K562 (cell line): ENCODE results near the gene COMTD1. TPM values are rescaled to one million over a fixed set of nuclear protein-coding genes. Genes with fewer than 3 reads are reported as not detected.
A peak's percentile ranks its signal among the peaks of the same experiment; 100 is the strongest.

ENCODE experiments used
- CBX8 ChIP-seq: fragments of 200-600 bp; sonication (generic); IDR thresholded peaks from 2 replicates; pipeline ENCODE4 v1.6.1; 2012; ENCODE audit warnings: borderline replicate concordance, mixed run types, low read depth, mild to moderate bottlenecking, moderate library complexity, mixed read lengths, low read length, control low read depth, inconsistent platforms; ENCODE audit not compliant: poor library complexity, severe bottlenecking; ENCODE audit errors: extremely low read depth
- GTF2B ChIP-seq: IDR thresholded peaks from 2 replicates; pipeline ENCODE4 v1.6.1; 2011; ENCODE audit not compliant: insufficient read length; ENCODE audit errors: extremely low read depth
- NFE2L1 ChIP-seq: fragments of 450-650 bp; IDR thresholded peaks from 2 replicates; pipeline ENCODE4 v1.6.1; 2016; ENCODE audit warnings: missing genetic modification characterization, low read depth, mild to moderate bottlenecking, missing compliant biosample characterization, moderate library complexity, borderline replicate concordance
- RBM25 ChIP-seq: fragments of 200-400 bp; formaldehyde crosslinking; IDR thresholded peaks from 2 replicates; pipeline ENCODE4 v1.6.1; 2018; ENCODE audit warnings: low read length, low read depth, moderate library complexity; ENCODE audit not compliant: severe bottlenecking
- SAFB ChIP-seq: fragments of 200-400 bp; formaldehyde crosslinking; IDR thresholded peaks from 2 replicates; pipeline ENCODE4 v1.6.1; 2017; ENCODE audit warnings: low read depth, low read length, borderline replicate concordance
- SNRNP70 ChIP-seq: fragments of 200-400 bp; formaldehyde crosslinking; optimal IDR thresholded peaks from 2 replicates; pipeline ENCODE3; 2017; ENCODE audit warnings: low read depth, low read length
- STAT6 ChIP-seq: sonication (generic); formaldehyde crosslinking; IDR thresholded peaks from 2 replicates; pipeline ENCODE4 v1.8.1; 2023; ENCODE audit warnings: mild to moderate bottlenecking, missing genetic modification reagents
- SUPT5H ChIP-seq: fragments of 450-650 bp; IDR thresholded peaks from 2 replicates; pipeline ENCODE4 v1.6.1; 2016
- TRIM24 ChIP-seq, 2 experiments: fragments of 450-650 bp; IDR thresholded peaks; 2 replicates each; pipeline ENCODE4 v1.6.1; 2016
- ZNF232 ChIP-seq: sonication (generic); formaldehyde crosslinking; IDR thresholded peaks from 2 replicates; pipeline ENCODE4 v1.8.0; 2022; ENCODE audit warnings: mild to moderate bottlenecking, missing genetic modification reagents
- ZNF445 ChIP-seq: fragments of 250-450 bp; sonication (Bioruptor Pico); IDR thresholded peaks from 2 replicates; pipeline ENCODE4 v1.4.0; 2020; ENCODE audit warnings: low read depth, mild to moderate bottlenecking, moderate library complexity
- ZNF699 ChIP-seq: fragments of 250-450 bp; sonication (Bioruptor Pico); IDR thresholded peaks from 2 replicates; pipeline ENCODE4 v1.8.0; 2021; ENCODE audit warnings: mild to moderate bottlenecking, moderate library complexity; ENCODE audit not compliant: insufficient replicate concordance
- polyA plus RNA-seq, 8 experiments: library from polyadenylated mRNA; depleted of rRNA in 4 of 8; stranded (reverse) in 5 of 8; unstranded in 3 of 8; fragments of >200 nt; fragmentation: Nextera tagmentation in 2 of 8; fragmentation: Illumina TruSeq in 1 of 8; extraction: Ambion mirVana in 2 of 8; extraction: Trizol in 1 of 8; gene quantifications; 2 replicates each; pipeline versions ENCODE4 v1.2.1 to v1.2.3, GENCODE V29; 2011 to 2014; ENCODE audit warnings: inconsistent platforms in 1 of 8, missing spikeins in 1 of 8
- total RNA-seq, 7 experiments: library from RNA; depleted of rRNA in 6 of 7; stranded (reverse); fragments of >200 nt in 6 of 7; fragmentation: Illumina TruSeq in 2 of 7; extraction: Trizol in 2 of 7; gene quantifications; 2 replicates each; pipeline versions ENCODE4 v1.2.1 to v1.2.3, GENCODE V29; 2011 to 2021; ENCODE audit warnings: low replicate concordance in 1 of 7
- TF ChIP-seq, protein P1 (sequence below), 2 experiments: fragments of 200-800 bp in 1 of 2; sonication (Bioruptor generic) in 1 of 2; sonication (generic) in 1 of 2; formaldehyde crosslinking in 1 of 2; IDR thresholded peaks in 1 of 2; conservative IDR thresholded peaks in 1 of 2; 2 replicates each; pipeline versions ENCODE4 v1.5.0 to v1.6.1; 2016 to 2020; ENCODE audit warnings: missing compliant biosample characterization in 1 of 2, missing genetic modification characterization in 1 of 2, missing genetic modification reagents in 1 of 2
- TF ChIP-seq, protein P2 (sequence below): conservative IDR thresholded peaks from 2 replicates; pipeline ENCODE4 v1.6.1; 2011; ENCODE audit warnings: low read depth, mild to moderate bottlenecking, low read length; ENCODE audit not compliant: control insufficient read depth
- TF ChIP-seq, protein P3 (sequence below): sonication (generic); formaldehyde crosslinking; IDR thresholded peaks from 2 replicates; pipeline ENCODE4 v1.9.0; 2022; ENCODE audit warnings: mild to moderate bottlenecking, missing genetic modification reagents
- TF ChIP-seq, protein P4 (sequence below), 2 experiments: fragments of 450-650 bp; conservative IDR thresholded peaks; 2 replicates each; pipeline ENCODE4 v1.6.1; 2017; ENCODE audit warnings: mild to moderate bottlenecking in 2 of 2, moderate library complexity in 2 of 2
- TF ChIP-seq, protein P5 (sequence below): fragments of 450-650 bp; conservative IDR thresholded peaks from 2 replicates; pipeline ENCODE4 v1.6.1; 2016; ENCODE audit warnings: missing genetic modification characterization, low read depth, mild to moderate bottlenecking, missing compliant biosample characterization, moderate library complexity

Gene COMTD1
- total and polyA plus RNA-seq, 9 of the 15 experiments (the other 6 are each of a cell fraction or from before 2014, with no cell fraction given) = 0.41 to 112 (median 13.7) TPM

DNA sequence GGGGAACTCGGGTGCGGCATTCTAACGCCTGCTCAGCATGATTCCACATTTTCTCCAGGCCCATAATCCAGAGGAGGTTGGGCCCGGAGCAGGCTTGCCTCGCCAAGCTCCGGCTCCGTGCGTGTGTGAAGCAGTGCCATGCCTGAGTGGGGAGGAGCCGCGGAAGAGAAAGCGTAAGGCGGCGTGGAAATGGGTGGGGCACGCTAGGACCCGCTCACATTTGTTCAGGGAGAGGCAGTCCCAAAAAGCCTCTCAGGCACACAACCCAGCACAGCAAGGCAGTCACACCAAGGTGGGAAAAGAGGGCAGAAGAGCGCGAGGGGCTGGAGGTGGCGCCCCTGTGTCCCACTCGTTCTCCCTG, 25.9 kb downstream of the COMTD1 start (continued):
- TF ChIP-seq, protein P1, sequence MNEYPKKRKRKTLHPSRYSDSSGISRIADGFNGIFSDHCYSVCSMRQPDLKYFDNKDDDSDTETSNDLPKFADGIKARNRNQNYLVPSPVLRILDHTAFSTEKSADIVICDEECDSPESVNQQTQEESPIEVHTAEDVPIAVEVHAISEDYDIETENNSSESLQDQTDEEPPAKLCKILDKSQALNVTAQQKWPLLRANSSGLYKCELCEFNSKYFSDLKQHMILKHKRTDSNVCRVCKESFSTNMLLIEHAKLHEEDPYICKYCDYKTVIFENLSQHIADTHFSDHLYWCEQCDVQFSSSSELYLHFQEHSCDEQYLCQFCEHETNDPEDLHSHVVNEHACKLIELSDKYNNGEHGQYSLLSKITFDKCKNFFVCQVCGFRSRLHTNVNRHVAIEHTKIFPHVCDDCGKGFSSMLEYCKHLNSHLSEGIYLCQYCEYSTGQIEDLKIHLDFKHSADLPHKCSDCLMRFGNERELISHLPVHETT (CRISPR knock-in tag; conservative IDR thresholded peaks at IDR 0.05 in 1 of 2, IDR thresholded peaks at IDR 0.05 in 1 of 2) = peak in 1 of 2 experiments; percentile 41; a peak in 2 of 4 replicates
- no peak for TF ChIP-seq SNRNP70
- TF ChIP-seq SAFB = no peak
- no peak for TF ChIP-seq RBM25
- no peak for TF ChIP-seq ZNF699
- no peak; the same call in 1 of the 2 replicates for TF ChIP-seq SUPT5H
- TF ChIP-seq, protein P2, sequence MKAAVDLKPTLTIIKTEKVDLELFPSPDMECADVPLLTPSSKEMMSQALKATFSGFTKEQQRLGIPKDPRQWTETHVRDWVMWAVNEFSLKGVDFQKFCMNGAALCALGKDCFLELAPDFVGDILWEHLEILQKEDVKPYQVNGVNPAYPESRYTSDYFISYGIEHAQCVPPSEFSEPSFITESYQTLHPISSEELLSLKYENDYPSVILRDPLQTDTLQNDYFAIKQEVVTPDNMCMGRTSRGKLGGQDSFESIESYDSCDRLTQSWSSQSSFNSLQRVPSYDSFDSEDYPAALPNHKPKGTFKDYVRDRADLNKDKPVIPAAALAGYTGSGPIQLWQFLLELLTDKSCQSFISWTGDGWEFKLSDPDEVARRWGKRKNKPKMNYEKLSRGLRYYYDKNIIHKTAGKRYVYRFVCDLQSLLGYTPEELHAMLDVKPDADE = no peak
- 0 out of 2 replicates have a peak, but pooled peaks have one; percentile 28 for TF ChIP-seq STAT6 (CRISPR knock-in tag)
- TF ChIP-seq, protein P3, sequence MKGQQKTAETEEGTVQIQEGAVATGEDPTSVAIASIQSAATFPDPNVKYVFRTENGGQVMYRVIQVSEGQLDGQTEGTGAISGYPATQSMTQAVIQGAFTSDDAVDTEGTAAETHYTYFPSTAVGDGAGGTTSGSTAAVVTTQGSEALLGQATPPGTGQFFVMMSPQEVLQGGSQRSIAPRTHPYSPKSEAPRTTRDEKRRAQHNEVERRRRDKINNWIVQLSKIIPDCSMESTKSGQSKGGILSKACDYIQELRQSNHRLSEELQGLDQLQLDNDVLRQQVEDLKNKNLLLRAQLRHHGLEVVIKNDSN (CRISPR knock-in tag) = no peak
- no peak for TF ChIP-seq CBX8
- no peak for TF ChIP-seq TRIM24 (IDR thresholded peaks at IDR 0.05)
- TF ChIP-seq, protein P4, sequence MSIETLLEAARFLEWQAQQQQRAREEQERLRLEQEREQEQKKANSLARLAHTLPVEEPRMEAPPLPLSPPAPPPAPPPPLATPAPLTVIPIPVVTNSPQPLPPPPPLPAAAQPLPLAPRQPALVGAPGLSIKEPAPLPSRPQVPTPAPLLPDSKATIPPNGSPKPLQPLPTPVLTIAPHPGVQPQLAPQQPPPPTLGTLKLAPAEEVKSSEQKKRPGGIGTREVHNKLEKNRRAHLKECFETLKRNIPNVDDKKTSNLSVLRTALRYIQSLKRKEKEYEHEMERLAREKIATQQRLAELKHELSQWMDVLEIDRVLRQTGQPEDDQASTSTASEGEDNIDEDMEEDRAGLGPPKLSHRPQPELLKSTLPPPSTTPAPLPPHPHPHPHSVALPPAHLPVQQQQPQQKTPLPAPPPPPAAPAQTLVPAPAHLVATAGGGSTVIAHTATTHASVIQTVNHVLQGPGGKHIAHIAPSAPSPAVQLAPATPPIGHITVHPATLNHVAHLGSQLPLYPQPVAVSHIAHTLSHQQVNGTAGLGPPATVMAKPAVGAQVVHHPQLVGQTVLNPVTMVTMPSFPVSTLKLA (conservative IDR thresholded peaks at IDR 0.05) = no peak
- TF ChIP-seq, protein P5, sequence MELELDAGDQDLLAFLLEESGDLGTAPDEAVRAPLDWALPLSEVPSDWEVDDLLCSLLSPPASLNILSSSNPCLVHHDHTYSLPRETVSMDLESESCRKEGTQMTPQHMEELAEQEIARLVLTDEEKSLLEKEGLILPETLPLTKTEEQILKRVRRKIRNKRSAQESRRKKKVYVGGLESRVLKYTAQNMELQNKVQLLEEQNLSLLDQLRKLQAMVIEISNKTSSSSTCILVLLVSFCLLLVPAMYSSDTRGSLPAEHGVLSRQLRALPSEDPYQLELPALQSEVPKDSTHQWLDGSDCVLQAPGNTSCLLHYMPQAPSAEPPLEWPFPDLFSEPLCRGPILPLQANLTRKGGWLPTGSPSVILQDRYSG (tag) = 0 out of 2 replicates have a peak, but pooled peaks have one; percentile 12
- TF ChIP-seq ZNF445 (CRISPR knock-in tag) = no peak
- no peak for TF ChIP-seq GTF2B
- TF ChIP-seq ZNF232 (CRISPR knock-in tag) = no peak
- TF ChIP-seq NFE2L1 (tag) = no peak
